SK-N-SH (cell line): ENCODE data around the gene CCDC50. TPM values are rescaled to one million over a fixed set of nuclear protein-coding genes. Genes with fewer than 3 reads are reported as not detected.

Experiments
- CTCF ChIA-PET: fragments of 300-600, 350-600 bp; formaldehyde crosslinking; extraction: SDS; loops from one replicate; lab custom pipeline; 2021; lab: Yijun Ruan, JAX
- POLR2A ChIA-PET: fragments of 350-600 bp; sonication (Branson Sonifier 250); formaldehyde crosslinking; extraction: SDS; loops from one replicate; lab custom pipeline; 2020; ENCODE audit warnings: antibody characterized with exemption, inconsistent platforms; lab: Yijun Ruan, JAX
- DNase-seq: peaks from one replicate; pipeline ENCODE4 v3.0.0; 2012
- H2AFZ ChIP-seq: fragments of 200-600 bp; sonication (generic); 2 replicates; pipeline ENCODE4 v1.8.1; 2016; ENCODE audit warnings: antibody characterized with exemption, mild to moderate bottlenecking, low read depth
- H3F3A ChIP-seq: fragments of 200-600 bp; sonication (generic); replicated peaks from 2 replicates; pipeline ENCODE3; 2016; ENCODE audit warnings: antibody characterized with exemption, mild to moderate bottlenecking; ENCODE audit not compliant: insufficient read depth
- H3K27ac ChIP-seq, 2 experiments: fragments of 200-500 bp in 1 of 2; fragments of 200-600 bp in 1 of 2; sonication (Bioruptor generic) in 1 of 2; sonication (generic), shearing (Covaris generic) in 1 of 2; 2 replicates each; pipeline versions ENCODE4 v1.5.1 to v1.6.1; 2014 to 2016; ENCODE audit warnings: low read depth in 2 of 2, inconsistent platforms in 1 of 2, low read length in 1 of 2, mild to moderate bottlenecking in 1 of 2, mixed read lengths in 1 of 2
- H3K27me3 ChIP-seq: fragments of 200-600 bp; sonication (generic), shearing (Covaris generic); 2 replicates; pipeline ENCODE4 v1.6.1; 2016; ENCODE audit warnings: mixed run types; ENCODE audit not compliant: insufficient read depth
- H3K36me3 ChIP-seq, 2 experiments: fragments of 200-500 bp in 1 of 2; fragments of 200-600 bp in 1 of 2; sonication (Bioruptor generic) in 1 of 2; sonication (generic) in 1 of 2; replicated peaks in 1 of 2; 2 replicates each; pipeline versions ENCODE3 to v1.5.1; 2014 to 2016; ENCODE audit warnings: low read length in 1 of 2, mild to moderate bottlenecking in 1 of 2; ENCODE audit not compliant: insufficient read depth in 2 of 2, control insufficient read depth in 1 of 2
- H3K4me1 ChIP-seq, 2 experiments: fragments of 200-500 bp in 1 of 2; fragments of 200-600 bp in 1 of 2; sonication (Bioruptor generic) in 1 of 2; sonication (generic), shearing (Covaris generic) in 1 of 2; 2 replicates each; pipeline versions ENCODE4 v1.5.1 to v1.6.1; 2014 to 2016; ENCODE audit warnings: low read depth in 1 of 2, low read length in 1 of 2, mixed run types in 1 of 2; ENCODE audit not compliant: insufficient read depth in 2 of 2, control insufficient read depth in 1 of 2
- H3K4me2 ChIP-seq: fragments of 200-600 bp; sonication (generic), shearing (Covaris generic); 2 replicates; pipeline ENCODE4 v1.6.1; 2017; ENCODE audit warnings: mixed run types
- H3K4me3 ChIP-seq, 2 experiments: fragments of 200-500 bp in 1 of 2; fragments of 200-600 bp in 1 of 2; sonication (Bioruptor generic) in 1 of 2; sonication (generic), shearing (Covaris generic) in 1 of 2; 2 replicates each; pipeline versions ENCODE4 v1.5.1 to v1.8.1; 2014 to 2016; ENCODE audit warnings: low read depth in 2 of 2, inconsistent platforms in 1 of 2, low read length in 1 of 2, mild to moderate bottlenecking in 1 of 2, mixed read lengths in 1 of 2, moderate library complexity in 1 of 2
- H3K79me2 ChIP-seq: fragments of 200-600 bp; sonication (generic); 2 replicates; pipeline ENCODE4 v1.8.1; 2017; ENCODE audit warnings: mild to moderate bottlenecking; ENCODE audit not compliant: insufficient read depth
- H3K9ac ChIP-seq: fragments of 200-600 bp; sonication (generic); 2 replicates; pipeline ENCODE4 v1.6.1; 2017; ENCODE audit warnings: mixed run types
- H3K9me2 ChIP-seq: fragments of 200-600 bp; sonication (generic); 2 replicates; pipeline ENCODE4 v1.6.1; 2017; ENCODE audit warnings: mixed run types
- H3K9me3 ChIP-seq: fragments of 200-600 bp; sonication (generic); 2 replicates; pipeline ENCODE4 v1.6.1; 2017; ENCODE audit warnings: mixed run types, mild to moderate bottlenecking, moderate library complexity
- H4K20me1 ChIP-seq: fragments of 200-600 bp; sonication (generic); 2 replicates; pipeline ENCODE4 v1.6.1; 2017; ENCODE audit warnings: mild to moderate bottlenecking, mixed run types; ENCODE audit not compliant: insufficient read depth
- ELF1 ChIP-seq: IDR thresholded peaks from 2 replicates; pipeline ENCODE4 v1.4.0; 2012
- EP300 ChIP-seq, 2 experiments: IDR thresholded peaks; 2 replicates each; pipeline versions ENCODE4 v1.4.0 to v1.6.1; 2012; ENCODE audit warnings: borderline replicate concordance in 1 of 2, low read depth in 1 of 2, low read length in 1 of 2
- EZH2phosphoT487 ChIP-seq: fragments of 200-600 bp; sonication (generic); IDR thresholded peaks from 2 replicates; pipeline ENCODE4 v1.6.1; 2017; ENCODE audit warnings: low read depth, mixed run types, mild to moderate bottlenecking, antibody characterized with exemption, moderate library complexity, borderline replicate concordance
- FOXM1 ChIP-seq: IDR thresholded peaks from 2 replicates; pipeline ENCODE4 v1.4.0; 2012; ENCODE audit warnings: low read depth, mild to moderate bottlenecking
- GABPA ChIP-seq: IDR thresholded peaks from 2 replicates; pipeline ENCODE4 v1.4.0; 2012; ENCODE audit warnings: low read depth, mild to moderate bottlenecking
- IRF3 ChIP-seq: fragments of 150-350 bp; IDR thresholded peaks from 2 replicates; pipeline ENCODE4 v1.6.1; 2016; ENCODE audit warnings: mild to moderate bottlenecking, low read depth, low read length
- JUND ChIP-seq: IDR thresholded peaks from 2 replicates; pipeline ENCODE4 v1.4.0; 2012
- MAX ChIP-seq: IDR thresholded peaks from 2 replicates; pipeline ENCODE4 v1.4.0; 2012; ENCODE audit warnings: low read depth
- MEF2A ChIP-seq: IDR thresholded peaks from 2 replicates; pipeline ENCODE4 v1.4.0; 2012; ENCODE audit warnings: low read depth, borderline replicate concordance
- NFIC ChIP-seq: IDR thresholded peaks from 2 replicates; pipeline ENCODE4 v1.4.0; 2012; ENCODE audit warnings: borderline replicate concordance
- POLR2AphosphoS5 ChIP-seq: IDR thresholded peaks from 2 replicates; pipeline ENCODE4 v1.6.1; 2012; ENCODE audit warnings: low read depth, low read length
- RAD21 ChIP-seq: IDR thresholded peaks from 2 replicates; pipeline ENCODE4 v1.6.1; 2012; ENCODE audit warnings: mild to moderate bottlenecking, low read length
- REST ChIP-seq: IDR thresholded peaks from 2 replicates; pipeline ENCODE4 v1.6.1; 2012; ENCODE audit warnings: mild to moderate bottlenecking, low read depth, low read length, moderate library complexity
- RFX5 ChIP-seq: IDR thresholded peaks from 2 replicates; pipeline ENCODE4 v1.6.1; 2012; ENCODE audit warnings: mild to moderate bottlenecking, improper control_type of control experiment, low read length
- RXRA ChIP-seq: IDR thresholded peaks from 2 replicates; pipeline ENCODE4 v1.4.0; 2012; ENCODE audit warnings: low read depth, mild to moderate bottlenecking, borderline replicate concordance
- SMC3 ChIP-seq: IDR thresholded peaks from 2 replicates; pipeline ENCODE4 v1.6.1; 2012; ENCODE audit warnings: low read depth, low read length, improper control_type of control experiment
- TAF1 ChIP-seq: IDR thresholded peaks from 2 replicates; pipeline ENCODE4 v1.6.1; 2012; ENCODE audit warnings: low read depth, mild to moderate bottlenecking, low read length, moderate library complexity, borderline replicate concordance
- YY1 ChIP-seq: IDR thresholded peaks from 2 replicates; pipeline ENCODE4 v1.4.0; 2012; ENCODE audit warnings: low read depth, mild to moderate bottlenecking
- WGBS: methylation state at CpG from one replicate; pipeline ENCODE4 v1.1.6; 2017; ENCODE audit warnings: low lambda C conversion rate; 5-methylcytosine and 5-hydroxymethylcytosine counted together
- polyA plus RNA-seq, 3 experiments: library from polyadenylated mRNA; depleted of rRNA; stranded (reverse); fragments of >200 nt; gene quantifications; 2 replicates each; pipeline ENCODE4 v1.2.3, GENCODE V29; 2012
- TF ChIP-seq, protein P1 (sequence below): fragments of 150-350 bp; IDR thresholded peaks from 2 replicates; pipeline ENCODE4 v1.6.1; 2017; ENCODE audit warnings: antibody characterized with exemption, low read length, low read depth, borderline replicate concordance
- TF ChIP-seq, protein P2 (sequence below): IDR thresholded peaks from 2 replicates; pipeline ENCODE4 v1.4.0; 2012; ENCODE audit warnings: low read depth, borderline replicate concordance

Gene CCDC50
- polyA plus RNA-seq, 1 of the 3 experiments (the other 2 are of a cell fraction), result 21.9 TPM

- no peak overlapping the region for H2AFZ ChIP-seq
- WGBS, result 78% methylated on average over 4 of the region's 4 CpGs
- POLR2A ChIA-PET, result no interaction called here
- H4K20me1 ChIP-seq, result peaks cover 36% of the 10 kb centered on the region
- no peak overlapping the region for H3K27ac ChIP-seq
- DNase-seq, result no peak
- no peaks in the 10 kb centered on the region for H3K9me2 ChIP-seq
- no peaks in the 10 kb centered on the region for H3K9me3 ChIP-seq
- TF ChIP-seq POLR2AphosphoS5 (no peak), TAF1 (no peak), EP300 (IDR thresholded peaks at IDR 0.05; ENCODE audit: borderline replicate concordance in 1 of 2, low read depth in 1 of 2, low read length in 1 of 2) (no peak), RFX5 (no peak), MAX (no peak), SMC3 (no peak)
- TF ChIP-seq, protein P1, sequence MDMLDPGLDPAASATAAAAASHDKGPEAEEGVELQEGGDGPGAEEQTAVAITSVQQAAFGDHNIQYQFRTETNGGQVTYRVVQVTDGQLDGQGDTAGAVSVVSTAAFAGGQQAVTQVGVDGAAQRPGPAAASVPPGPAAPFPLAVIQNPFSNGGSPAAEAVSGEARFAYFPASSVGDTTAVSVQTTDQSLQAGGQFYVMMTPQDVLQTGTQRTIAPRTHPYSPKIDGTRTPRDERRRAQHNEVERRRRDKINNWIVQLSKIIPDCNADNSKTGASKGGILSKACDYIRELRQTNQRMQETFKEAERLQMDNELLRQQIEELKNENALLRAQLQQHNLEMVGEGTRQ, result no peak
- H3K36me3 ChIP-seq, result no peaks in the 10 kb centered on the region
- no peak overlapping the region for H3K4me3 ChIP-seq
- H3K4me1 ChIP-seq, result peaks cover 0 to 28% of the 10 kb centered on the region in 2 experiments; a peak in 2 of 4 replicates
- H3K4me2 ChIP-seq, result no peak overlapping the region
- peaks cover 100% of the 10 kb centered on the region for H3K79me2 ChIP-seq
- no peak overlapping the region for H3K9ac ChIP-seq
- CTCF ChIA-PET, result no interaction called here
- peaks cover 12% of the 10 kb centered on the region for H3F3A ChIP-seq
- no peaks in the 10 kb centered on the region for H3K27me3 ChIP-seq
Measured at GRCh38 chr3:191343115-191343514, 13.9 kb downstream of the CCDC50 start.

DNA sequence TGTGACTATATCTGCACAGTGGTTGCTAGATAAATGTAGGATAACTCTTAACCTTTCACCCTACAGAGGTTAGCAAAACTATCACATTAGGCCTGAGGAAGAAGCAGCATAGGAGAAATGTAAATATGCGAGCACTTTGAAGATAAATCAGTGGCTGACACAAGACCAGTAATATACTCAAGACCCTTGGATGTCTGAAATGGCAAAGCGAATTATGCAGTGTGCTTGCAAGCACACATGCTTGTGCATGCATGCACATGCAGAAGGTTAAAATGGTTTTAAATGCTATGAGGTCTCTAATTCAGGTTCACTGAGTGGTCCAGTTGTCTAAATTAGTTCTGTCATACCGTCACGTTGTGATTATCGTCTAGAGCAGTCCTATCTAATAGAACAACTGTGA is 14.7 kb downstream of the CCDC50 start:
- no peaks in the 10 kb centered on the region for H3K9me2 ChIP-seq
- H3K27ac ChIP-seq, result no peak overlapping the region
- 95% methylated on average over 5 of the region's 5 CpGs for WGBS

More for the DNA sequence above, 14.7 kb downstream of the CCDC50 start:
- POLR2A ChIA-PET, result interaction anchor here (1.7 kb wide), 1 partner anchor 15 kb away, joined by 3 read pairs; the partner anchor contains the start of gene CCDC50
- TF ChIP-seq GABPA, result no peak
- no peak for TF ChIP-seq EZH2phosphoT487
- no peak for TF ChIP-seq IRF3
- no peak for TF ChIP-seq RFX5
- no peak for TF ChIP-seq SMC3
- TF ChIP-seq JUND, result no peak
- TF ChIP-seq TAF1, result no peak
- TF ChIP-seq ELF1, result no peak
- no peak for TF ChIP-seq RXRA
- no peak for TF ChIP-seq NFIC
- TF ChIP-seq RAD21, result no peak
- no peak for TF ChIP-seq REST
- no peak for TF ChIP-seq MEF2A
- TF ChIP-seq, protein P2, sequence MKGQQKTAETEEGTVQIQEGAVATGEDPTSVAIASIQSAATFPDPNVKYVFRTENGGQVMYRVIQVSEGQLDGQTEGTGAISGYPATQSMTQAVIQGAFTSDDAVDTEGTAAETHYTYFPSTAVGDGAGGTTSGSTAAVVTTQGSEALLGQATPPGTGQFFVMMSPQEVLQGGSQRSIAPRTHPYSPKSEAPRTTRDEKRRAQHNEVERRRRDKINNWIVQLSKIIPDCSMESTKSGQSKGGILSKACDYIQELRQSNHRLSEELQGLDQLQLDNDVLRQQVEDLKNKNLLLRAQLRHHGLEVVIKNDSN, result no peak
- TF ChIP-seq FOXM1, result no peak
- no peak for TF ChIP-seq YY1
- TF ChIP-seq, all 33 proteins: peak for 0
- no peak overlapping the region for H3K4me2 ChIP-seq
- peaks cover 0 to 21% of the 10 kb centered on the region in 2 experiments; a peak in 2 of 4 replicates for H3K4me1 ChIP-seq
- H3F3A ChIP-seq, result peaks cover 4% of the 10 kb centered on the region
- no peak for DNase-seq
- no peak overlapping the region for H3K9ac ChIP-seq
- no peaks in the 10 kb centered on the region for H3K9me3 ChIP-seq
- H2AFZ ChIP-seq, result no peak overlapping the region
- H3K27me3 ChIP-seq, result no peaks in the 10 kb centered on the region
- H3K36me3 ChIP-seq, result no peaks in the 10 kb centered on the region
- H3K79me2 ChIP-seq, result peaks cover 100% of the 10 kb centered on the region
- CTCF ChIA-PET, result no interaction called here
- H3K4me3 ChIP-seq, result no peak overlapping the region
- peaks cover 36% of the 10 kb centered on the region for H4K20me1 ChIP-seq
